AG10803 (cell line): Measurements from ENCODE around the gene FIGN.

Experiments
- DNase-seq: peaks from one replicate; pipeline ENCODE4 v3.0.0; 2010; ENCODE audit warnings: low read depth
- H3K4me3 ChIP-seq: 2 replicates; pipeline ENCODE4 v1.5.1; 2011; ENCODE audit warnings: mild to moderate bottlenecking, low read length, control low read depth
- CTCF ChIP-seq: conservative IDR thresholded peaks from 2 replicates; pipeline ENCODE4 v1.5.1; 2011; ENCODE audit warnings: mild to moderate bottlenecking, low read length, control low read depth, inconsistent platforms

FIGN gene

GRCh38 chr2:163626639-163627109 is 109.1 kb downstream of the FIGN start:
- TF ChIP-seq CTCF: no peak
- DNase-seq: no peak
- H3K4me3 ChIP-seq: no peak overlapping the region

- H3K4me3 ChIP-seq: no peak overlapping the region
- no peak for TF ChIP-seq CTCF
- DNase-seq: no peak
These were observed 109.6 kb downstream of the FIGN start for GRCh38 chr2:163626208-163626607.

- DNase-seq: no peak
- no peak for TF ChIP-seq CTCF
- H3K4me3 ChIP-seq: no peak overlapping the region
These were observed 110.2 kb downstream of the FIGN start for GRCh38 chr2:163625632-163626031.

GRCh38 chr2:163621445-163622004 is 114.3 kb downstream of the FIGN start:
- no peak for DNase-seq
- H3K4me3 ChIP-seq: no peak overlapping the region
- TF ChIP-seq CTCF: no peak

GRCh38 chr2:163617517-163617916 is 118.3 kb downstream of the FIGN start:
- DNase-seq: no peak
- H3K4me3 ChIP-seq: no peak overlapping the region
- TF ChIP-seq CTCF: no peak

GRCh38 chr2:163613266-163613731 is 122.5 kb downstream of the FIGN start:
- TF ChIP-seq CTCF: no peak
- H3K4me3 ChIP-seq: no peak overlapping the region
- no peak for DNase-seq

GRCh38 chr2:163612332-163612731 is 123.5 kb downstream of the FIGN start:
- no peak for TF ChIP-seq CTCF
- DNase-seq: no peak

More at GRCh38 chr2:163612332-163612731, 123.5 kb downstream of the FIGN start:
- H3K4me3 ChIP-seq: no peak overlapping the region
